ENCODE results near the gene FAM171A1. TPM values are rescaled to one million over a fixed set of nuclear protein-coding genes. Genes with fewer than 3 reads are reported as not detected.

Gene FAM171A1
- total RNA-seq, 2 experiments from 2014 or later = 4.0 TPM

- H3K36me3 Mint-ChIP-seq (ENCODE audit: low read depth) = no peaks in the 10 kb centered on the region
- H3K4me1 Mint-ChIP-seq (ENCODE audit: low read depth) = peaks cover 5% of the 10 kb centered on the region
- DNase-seq (no peak), ATAC-seq (no peak)
- CTCF ChIA-PET = no interaction called here
- POLR2A ChIA-PET = no interaction called here
- H3K27ac Mint-ChIP-seq = no peak overlapping the region
- H3K9me3 Mint-ChIP-seq (ENCODE audit: insufficient read depth) = no peaks in the 10 kb centered on the region
- H3K27me3 Mint-ChIP-seq (ENCODE audit: low read depth) = peaks cover 6% of the 10 kb centered on the region
- H3K4me3 Mint-ChIP-seq = no peak overlapping the region
These were observed 49.4 kb downstream of the FAM171A1 start for GRCh38 chr10:15321431-15322341.

GRCh38 chr10:15320522-15321203 is 50.4 kb downstream of the FAM171A1 start:
- ATAC-seq (no peak), DNase-seq (no peak)
- CTCF ChIA-PET = no interaction called here
- Mint-ChIP-seq H3K27ac (no peak overlapping the region), H3K4me1 (ENCODE audit: low read depth) (peaks cover 1% of the 10 kb centered on the region), H3K9me3 (ENCODE audit: insufficient read depth) (no peaks in the 10 kb centered on the region), H3K4me3 (no peak overlapping the region), H3K27me3 (ENCODE audit: low read depth) (peaks cover 4% of the 10 kb centered on the region), H3K36me3 (ENCODE audit: low read depth) (no peaks in the 10 kb centered on the region)
- POLR2A ChIA-PET = no interaction called here

GRCh38 chr10:15320118-15320517 is 51.0 kb downstream of the FAM171A1 start:
- no peak for DNase-seq
- POLR2A ChIA-PET = no interaction called here
- CTCF ChIA-PET = no interaction called here
- Mint-ChIP-seq H3K4me3 (no peak overlapping the region), H3K27me3 (ENCODE audit: low read depth) (peaks cover 2% of the 10 kb centered on the region), H3K36me3 (ENCODE audit: low read depth) (no peaks in the 10 kb centered on the region), H3K27ac (no peak overlapping the region), H3K4me1 (ENCODE audit: low read depth) (no peaks in the 10 kb centered on the region), H3K9me3 (ENCODE audit: insufficient read depth) (no peaks in the 10 kb centered on the region)
- ATAC-seq = no peak

- Mint-ChIP-seq H3K4me1 (ENCODE audit: low read depth) (no peaks in the 10 kb centered on the region), H3K4me3 (no peak overlapping the region), H3K9me3 (ENCODE audit: insufficient read depth) (no peaks in the 10 kb centered on the region), H3K27me3 (ENCODE audit: low read depth) (peaks cover 2% of the 10 kb centered on the region), H3K36me3 (ENCODE audit: low read depth) (no peaks in the 10 kb centered on the region), H3K27ac (no peak overlapping the region)
- ATAC-seq = no peak
- CTCF ChIA-PET = no interaction called here
- no peak for DNase-seq
- POLR2A ChIA-PET = no interaction called here
These were observed 54.1 kb downstream of the FAM171A1 start for GRCh38 chr10:15316871-15317464.

GRCh38 chr10:15316145-15316544 is 54.9 kb downstream of the FAM171A1 start:
- Mint-ChIP-seq H3K9me3 (ENCODE audit: insufficient read depth) (no peaks in the 10 kb centered on the region), H3K36me3 (ENCODE audit: low read depth) (no peaks in the 10 kb centered on the region), H3K4me3 (no peak overlapping the region), H3K4me1 (ENCODE audit: low read depth) (no peaks in the 10 kb centered on the region), H3K27ac (no peak overlapping the region), H3K27me3 (ENCODE audit: low read depth) (peaks cover 3% of the 10 kb centered on the region)
- DNase-seq (no peak), ATAC-seq (no peak)
- CTCF ChIA-PET = no interaction called here
- POLR2A ChIA-PET = no interaction called here

GRCh38 chr10:15315286-15315685 is 55.8 kb downstream of the FAM171A1 start:
- CTCF ChIA-PET = interaction anchor here (0.6 kb wide), 1 partner anchor 88 kb away, joined by 4 read pairs; no protein-coding TSS in a partner anchor
- POLR2A ChIA-PET = no interaction called here

GRCh38 chr10:15314482-15315045 is 56.5 kb downstream of the FAM171A1 start:
- no peak for ATAC-seq
- Mint-ChIP-seq H3K27ac (no peak overlapping the region), H3K9me3 (ENCODE audit: insufficient read depth) (no peaks in the 10 kb centered on the region), H3K27me3 (ENCODE audit: low read depth) (peaks cover 4% of the 10 kb centered on the region), H3K4me1 (ENCODE audit: low read depth) (no peaks in the 10 kb centered on the region), H3K36me3 (ENCODE audit: low read depth) (no peaks in the 10 kb centered on the region), H3K4me3 (no peak overlapping the region)
- POLR2A ChIA-PET = no interaction called here
- no peak for DNase-seq
- CTCF ChIA-PET = interaction anchor here (0.6 kb wide), 1 partner anchor 88 kb away, joined by 4 read pairs; no protein-coding TSS in a partner anchor

More at GRCh38 chr10:15315286-15315685, 55.8 kb downstream of the FAM171A1 start:
- Mint-ChIP-seq H3K4me1 (ENCODE audit: low read depth) (no peaks in the 10 kb centered on the region), H3K4me3 (no peak overlapping the region), H3K36me3 (ENCODE audit: low read depth) (no peaks in the 10 kb centered on the region), H3K9me3 (ENCODE audit: insufficient read depth) (no peaks in the 10 kb centered on the region), H3K27me3 (ENCODE audit: low read depth) (peaks cover 4% of the 10 kb centered on the region), H3K27ac (no peak overlapping the region)
- no peak for ATAC-seq
- no peak for DNase-seq

GRCh38 chr10:15313843-15314242 is 57.2 kb downstream of the FAM171A1 start:
- no peak overlapping the region for H3K27ac Mint-ChIP-seq
- H3K27me3 Mint-ChIP-seq (ENCODE audit: low read depth) = peaks cover 4% of the 10 kb centered on the region
- POLR2A ChIA-PET = no interaction called here

GRCh38 chr10:15313047-15313446 is 58.0 kb downstream of the FAM171A1 start:
- DNase-seq (no peak), ATAC-seq (no peak)
- Mint-ChIP-seq H3K4me1 (ENCODE audit: low read depth) (no peaks in the 10 kb centered on the region), H3K27ac (no peak overlapping the region), H3K36me3 (ENCODE audit: low read depth) (no peaks in the 10 kb centered on the region), H3K9me3 (ENCODE audit: insufficient read depth) (no peaks in the 10 kb centered on the region), H3K27me3 (ENCODE audit: low read depth) (peaks cover 4% of the 10 kb centered on the region), H3K4me3 (no peak overlapping the region)
- POLR2A ChIA-PET = no interaction called here
- CTCF ChIA-PET = no interaction called here

More at GRCh38 chr10:15313843-15314242, 57.2 kb downstream of the FAM171A1 start:
- Mint-ChIP-seq H3K9me3 (ENCODE audit: insufficient read depth) (no peaks in the 10 kb centered on the region), H3K4me3 (no peak overlapping the region), H3K4me1 (ENCODE audit: low read depth) (no peaks in the 10 kb centered on the region), H3K36me3 (ENCODE audit: low read depth) (no peaks in the 10 kb centered on the region)
- ATAC-seq (no peak), DNase-seq (no peak)
- CTCF ChIA-PET = no interaction called here

- Mint-ChIP-seq H3K9me3 (ENCODE audit: insufficient read depth) (no peaks in the 10 kb centered on the region), H3K27me3 (ENCODE audit: low read depth) (peaks cover 4% of the 10 kb centered on the region), H3K4me3 (no peak overlapping the region), H3K36me3 (ENCODE audit: low read depth) (no peaks in the 10 kb centered on the region), H3K4me1 (ENCODE audit: low read depth) (no peaks in the 10 kb centered on the region), H3K27ac (no peak overlapping the region)
- DNase-seq (no peak), ATAC-seq (no peak)
- ChIA-PET CTCF (no interaction called here), POLR2A (interaction anchor here (0.6 to 0.7 kb wide), 2 partner anchors 549 to 1834 kb away, joined by 3 to 4 read pairs; no protein-coding TSS in a partner anchor)
These were observed 59.4 kb downstream of the FAM171A1 start for GRCh38 chr10:15311569-15312280.

GRCh38 chr10:15310776-15311568 is 60.1 kb downstream of the FAM171A1 start:
- POLR2A ChIA-PET = interaction anchor here (0.6 to 0.7 kb wide), 2 partner anchors 550 to 1833 kb away, joined by 3 to 4 read pairs; no protein-coding TSS in a partner anchor
- Mint-ChIP-seq H3K4me1 (ENCODE audit: low read depth) (no peaks in the 10 kb centered on the region), H3K27ac (no peak overlapping the region), H3K27me3 (ENCODE audit: low read depth) (peaks cover 4% of the 10 kb centered on the region), H3K36me3 (ENCODE audit: low read depth) (no peaks in the 10 kb centered on the region), H3K9me3 (ENCODE audit: insufficient read depth) (no peaks in the 10 kb centered on the region), H3K4me3 (no peak overlapping the region)
- ATAC-seq (no peak), DNase-seq (no peak)
- CTCF ChIA-PET = no interaction called here

Measured in activated CD8-positive, alpha-beta T cell treated with anti-CD3 and anti-CD28 coated beads, Interleukin-2, amount 10 ng/mL, durations not matched to agents 7 days and 5 days (primary cell).